GM18498 (cell line): ENCODE measurements around the gene PTPRD.

Source experiments
- ATAC-seq: cut with Tn5 transposase; IDR thresholded peaks from one replicate; pipeline ENCODE4 v1.9.1; 2021; ENCODE audit warnings: mild to moderate bottlenecking, moderate library complexity; ENCODE audit not compliant: unreplicated experiment

PTPRD gene

DNA sequence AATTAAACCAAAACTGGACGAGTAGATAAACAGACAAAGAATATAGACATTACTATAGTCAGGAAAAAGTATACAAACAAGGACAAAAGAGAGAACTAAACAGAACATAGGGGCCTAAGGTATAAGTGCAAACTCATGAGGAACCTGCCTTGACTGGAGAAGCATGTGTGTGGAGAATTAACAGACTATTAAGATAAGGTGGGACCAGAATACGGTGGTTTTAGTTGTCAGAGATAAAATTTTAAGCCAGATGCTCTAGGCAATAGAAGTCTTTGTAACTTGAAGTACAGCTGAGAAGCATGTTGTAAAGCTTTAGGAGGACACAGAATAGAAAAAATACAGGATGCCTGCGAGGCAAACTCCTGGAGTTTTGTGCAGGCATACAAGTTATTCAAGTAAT lies 707.1 kb downstream of the PTPRD start:
- no peak for ATAC-seq

DNA sequence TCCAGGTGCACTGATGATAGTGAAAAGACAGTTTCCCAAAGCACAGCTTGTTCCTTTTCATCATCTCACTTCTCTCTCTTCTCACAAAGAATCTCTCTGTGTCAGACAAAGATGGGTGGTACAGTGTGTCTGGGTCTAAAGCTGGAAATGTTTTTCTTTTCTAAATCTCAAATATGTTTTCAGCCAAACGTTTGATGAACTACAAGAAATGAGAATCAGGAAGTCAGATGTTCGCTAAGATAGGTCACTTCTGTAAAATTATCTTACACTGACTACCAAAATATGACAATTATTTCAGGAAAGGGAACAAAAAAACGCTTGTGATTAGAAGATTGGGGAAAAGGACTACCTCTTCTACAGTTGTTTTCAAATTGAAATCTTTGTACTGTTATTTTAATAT lies 708.8 kb downstream of the PTPRD start:
- no peak for ATAC-seq

DNA sequence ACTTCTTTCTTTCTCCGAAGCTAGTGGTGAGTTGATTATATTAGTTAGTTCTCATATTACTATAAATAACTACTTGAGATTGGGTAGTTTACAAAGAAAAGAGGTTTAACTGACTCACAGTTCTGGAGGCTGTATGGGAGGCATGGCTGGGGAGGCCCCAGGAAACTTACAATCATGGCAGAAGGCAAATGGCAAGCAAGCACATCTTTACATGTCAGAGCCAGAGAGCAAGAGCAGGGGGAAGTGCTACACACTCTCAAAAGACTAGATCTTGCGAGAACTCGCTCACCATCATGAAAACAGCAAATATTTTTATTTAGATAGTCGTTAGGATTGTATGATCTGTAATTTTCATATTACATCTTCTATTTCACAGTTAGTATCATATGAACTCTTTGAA lies 711.2 kb downstream of the PTPRD start:
- peak; percentile 52 for ATAC-seq

DNA sequence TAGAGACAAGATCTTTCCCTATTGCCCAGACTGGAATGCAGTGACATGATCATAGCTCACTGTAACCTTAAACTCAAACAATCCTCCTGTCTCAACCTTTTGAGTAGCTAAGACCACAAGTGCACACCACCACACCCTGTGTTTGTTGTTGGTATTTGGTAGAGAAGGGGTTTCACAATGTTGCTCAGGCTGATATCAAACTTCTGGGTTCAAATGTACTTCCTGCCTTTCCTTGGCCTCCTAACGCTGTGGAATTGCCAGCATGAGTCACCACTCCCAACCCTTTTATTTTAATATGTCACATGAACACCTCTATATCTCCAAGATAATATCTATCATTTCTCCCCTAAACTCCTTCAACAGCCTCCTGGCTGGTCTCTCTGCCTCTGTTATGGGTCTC lies 719.0 kb downstream of the PTPRD start:
- no peak for ATAC-seq

DNA sequence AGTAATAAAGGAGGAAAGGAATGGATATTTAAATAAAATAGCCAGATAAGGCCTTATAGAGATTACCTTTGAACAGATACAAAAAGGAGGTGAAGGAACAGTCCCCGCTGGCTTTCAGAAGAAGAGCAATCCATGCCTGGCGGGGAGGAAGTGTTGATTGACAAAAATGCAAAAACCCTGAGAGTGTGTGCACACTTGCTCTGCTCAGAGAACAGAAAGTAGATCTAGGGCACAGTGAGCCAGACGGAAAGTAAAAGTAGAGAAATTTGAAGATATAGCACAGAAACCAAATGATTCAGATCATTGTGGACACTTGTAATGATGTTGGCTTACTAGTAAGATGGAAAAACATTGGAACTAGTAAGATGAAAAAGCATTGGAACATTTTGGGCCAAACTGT lies 720.6 kb downstream of the PTPRD start:
- no peak for ATAC-seq

DNA sequence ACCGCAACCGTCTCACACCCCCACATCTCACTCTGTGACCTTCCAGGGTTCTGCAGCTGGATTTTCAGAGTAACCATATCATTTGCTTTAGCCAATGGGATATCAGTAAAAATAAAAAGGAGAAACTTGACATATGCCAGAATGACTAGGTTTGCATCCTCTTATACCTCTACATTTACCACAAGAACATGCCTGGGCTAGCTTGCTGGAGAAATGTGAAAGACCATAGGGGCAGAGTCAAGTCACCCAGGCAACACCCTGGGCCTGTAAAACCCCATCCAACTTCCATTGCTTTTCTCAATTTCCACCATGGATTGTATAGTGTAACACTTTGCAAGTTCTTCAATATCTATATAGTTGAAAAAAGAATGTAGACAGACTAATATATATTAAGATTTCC lies 731.1 kb downstream of the PTPRD start:
- ATAC-seq: peak; percentile 68

DNA sequence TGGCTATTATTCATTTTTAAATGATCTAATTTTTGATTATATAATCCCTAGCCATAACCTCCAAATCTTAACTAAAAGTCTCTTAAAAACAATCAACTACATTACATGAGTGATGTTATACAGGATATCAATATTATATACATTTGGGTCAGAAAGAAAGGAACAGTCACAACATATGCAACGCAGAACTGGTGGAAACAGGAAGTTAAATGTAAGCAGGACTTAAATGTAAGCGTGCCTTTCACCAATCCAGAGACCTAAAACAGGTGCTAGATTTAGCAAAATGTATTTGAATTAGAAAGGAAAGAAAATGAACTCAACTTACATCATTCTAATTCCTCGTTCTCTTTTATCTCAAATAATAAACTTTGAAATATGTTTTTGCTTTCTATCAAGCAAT lies 738.5 kb downstream of the PTPRD start:
- ATAC-seq: peak; percentile 54

DNA sequence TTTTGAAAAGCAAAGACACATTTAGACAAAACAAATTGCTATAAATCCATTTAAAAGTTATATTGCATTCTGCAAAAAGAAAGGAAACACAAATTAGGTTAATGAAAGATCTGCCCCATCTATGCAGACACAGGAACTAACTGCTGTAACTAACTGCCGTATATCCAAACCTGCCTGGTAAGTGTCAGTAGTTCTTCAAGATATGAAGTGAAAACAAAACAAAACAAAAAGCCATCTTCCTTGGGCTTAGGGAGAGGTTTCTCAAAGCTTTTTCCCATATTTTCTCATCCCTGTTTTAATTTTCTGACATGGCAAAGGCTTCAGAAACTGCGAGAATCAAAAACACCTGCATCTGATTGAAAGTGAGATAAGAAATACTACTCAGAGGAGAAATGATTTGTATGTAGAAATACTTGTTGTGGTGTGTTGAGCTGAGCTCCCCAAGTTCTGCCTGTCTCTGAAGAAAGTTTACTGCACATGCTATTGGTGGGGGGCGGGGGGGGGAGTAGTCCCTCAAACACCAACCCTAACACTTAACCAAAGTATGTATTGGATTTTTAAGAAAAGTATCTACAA lies 750.5 kb downstream of the PTPRD start:
- no peak for ATAC-seq

DNA sequence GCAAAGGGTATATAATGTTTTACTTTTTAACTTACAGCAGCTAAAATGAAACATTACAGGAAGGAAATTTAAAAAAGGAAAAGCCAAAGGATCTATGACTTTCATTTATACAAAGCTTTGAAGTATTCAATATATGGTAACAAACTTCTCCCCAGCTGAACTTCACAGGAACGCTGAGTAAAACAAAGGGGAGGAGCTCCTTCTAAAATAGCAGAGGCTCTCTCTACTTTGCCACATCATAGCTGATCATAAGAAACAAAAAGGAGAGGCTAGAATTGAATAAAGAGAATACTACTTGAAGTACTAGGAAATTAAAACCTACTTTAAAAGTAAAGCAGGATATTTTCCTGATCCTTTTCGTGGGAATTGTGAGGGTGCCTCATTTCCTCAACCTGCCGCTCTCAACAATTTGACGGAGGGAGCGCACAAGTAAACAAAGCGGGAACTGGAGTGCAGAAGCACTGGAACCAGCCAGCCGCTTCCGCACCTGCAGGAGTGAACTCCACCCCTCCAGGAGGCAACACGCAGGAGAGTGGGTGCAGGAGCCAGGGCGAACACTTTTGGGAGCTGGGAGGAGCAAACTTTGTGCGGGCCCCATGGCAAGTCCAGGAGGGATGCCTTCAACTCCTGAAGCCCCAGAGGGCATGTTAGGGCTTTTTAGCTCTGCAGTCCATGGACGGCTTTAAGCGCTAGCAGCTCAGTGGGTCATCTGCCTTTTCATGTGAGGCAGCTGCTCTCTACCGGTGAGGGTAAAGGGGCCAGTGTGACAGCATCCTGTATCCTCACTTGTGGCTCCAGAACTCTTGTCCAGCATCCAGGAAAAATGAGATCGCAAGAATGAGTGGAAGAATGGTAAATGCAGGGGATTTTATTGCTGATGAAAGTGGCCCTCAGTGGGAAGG lies 757.4 kb downstream of the PTPRD start:
- ATAC-seq: no peak

DNA sequence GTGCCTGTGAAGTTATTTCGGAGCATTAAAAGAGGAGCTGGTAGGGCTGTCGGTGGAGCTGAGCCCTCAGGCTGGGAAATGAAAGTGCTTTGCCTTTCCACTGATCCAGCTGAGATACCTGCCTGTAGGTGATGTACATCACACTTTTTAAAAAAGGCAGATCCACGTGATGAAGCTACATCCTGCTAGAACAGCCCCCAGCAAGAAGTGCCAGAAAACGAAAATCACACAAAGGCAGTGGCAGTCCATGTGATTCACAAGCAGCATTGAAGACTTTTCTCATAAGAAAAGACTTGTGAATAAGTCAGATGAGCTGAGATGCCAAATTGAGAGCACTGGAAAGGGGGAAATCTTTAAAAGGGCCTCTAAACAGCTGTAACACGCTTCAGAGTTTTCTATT lies 765.1 kb downstream of the PTPRD start:
- peak; percentile 50 for ATAC-seq

DNA sequence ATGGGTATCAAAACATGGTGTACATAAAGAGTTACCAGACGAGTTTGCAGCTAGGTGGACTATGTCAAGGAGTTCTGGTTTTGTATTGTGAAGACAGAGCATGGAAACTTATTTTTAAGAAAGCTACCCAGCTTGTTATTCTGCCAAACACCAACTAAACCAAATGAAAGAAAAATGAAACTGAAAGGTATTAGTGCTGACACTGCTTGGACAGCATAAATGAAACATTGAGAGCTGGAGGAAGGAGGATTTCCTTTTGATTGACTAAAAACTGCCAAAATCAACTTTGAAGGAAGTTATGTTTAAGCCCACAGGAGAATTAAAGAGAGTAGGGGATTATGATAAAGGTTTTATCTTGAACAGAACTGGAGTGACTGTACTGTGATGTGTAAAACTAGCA lies 766.2 kb downstream of the PTPRD start:
- peak; percentile 90 for ATAC-seq

DNA sequence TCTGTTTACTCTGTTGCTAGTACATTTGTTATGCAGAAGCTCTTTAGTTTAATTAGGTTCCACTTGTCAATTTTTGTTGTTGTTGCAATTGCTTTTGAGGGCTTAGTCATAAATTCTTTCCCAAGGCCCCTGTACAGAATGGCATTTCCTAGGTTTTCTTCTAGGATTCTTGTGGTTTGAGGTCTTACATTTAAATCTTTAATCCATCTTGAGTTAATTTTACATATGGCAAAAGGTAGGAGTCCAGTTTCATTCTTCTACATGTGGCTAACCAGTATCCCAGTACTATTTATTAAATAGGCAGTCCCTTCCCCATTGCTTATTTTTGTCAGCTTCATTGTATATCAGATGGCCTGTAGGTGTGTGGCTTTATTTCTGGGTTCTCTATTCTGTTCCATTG lies 792.4 kb downstream of the PTPRD start:
- no peak for ATAC-seq

DNA sequence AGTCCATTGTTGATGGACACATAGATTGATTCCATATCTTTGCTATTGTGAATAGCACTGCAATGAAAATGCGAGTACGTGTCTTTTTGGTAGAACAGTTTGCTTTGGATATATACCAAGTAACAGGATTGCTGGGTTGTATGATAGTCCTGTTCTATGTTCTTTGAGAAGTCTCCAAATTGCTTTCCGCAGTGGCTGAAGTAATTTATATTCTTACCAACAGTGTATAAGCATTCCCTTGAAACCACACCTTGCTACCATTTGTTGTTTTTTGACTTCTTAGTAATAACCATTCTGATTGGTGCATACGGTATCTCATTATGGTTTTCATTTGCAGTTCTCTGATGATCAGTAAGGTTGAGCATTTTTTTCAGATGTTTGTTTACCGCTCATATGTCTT lies 792.9 kb downstream of the PTPRD start:
- no peak for ATAC-seq

DNA sequence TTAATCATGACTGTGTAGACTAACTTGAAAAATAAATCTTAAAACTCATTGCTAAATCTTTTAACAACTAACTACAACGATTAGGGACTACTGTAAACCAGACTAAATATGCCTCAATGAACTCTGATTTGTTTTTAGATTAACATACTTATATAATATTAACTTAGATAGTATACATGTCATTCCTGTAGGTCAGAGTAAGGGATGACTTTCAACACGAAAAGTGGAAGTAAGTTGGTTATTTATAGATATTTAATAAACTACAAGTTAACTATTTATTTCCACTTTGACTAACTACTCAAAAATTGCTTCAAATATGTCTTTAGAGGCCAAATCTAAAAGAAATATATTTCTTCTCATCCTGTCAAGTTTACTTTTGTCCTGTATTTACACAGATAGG lies 795.6 kb downstream of the PTPRD start:
- ATAC-seq: no peak

DNA sequence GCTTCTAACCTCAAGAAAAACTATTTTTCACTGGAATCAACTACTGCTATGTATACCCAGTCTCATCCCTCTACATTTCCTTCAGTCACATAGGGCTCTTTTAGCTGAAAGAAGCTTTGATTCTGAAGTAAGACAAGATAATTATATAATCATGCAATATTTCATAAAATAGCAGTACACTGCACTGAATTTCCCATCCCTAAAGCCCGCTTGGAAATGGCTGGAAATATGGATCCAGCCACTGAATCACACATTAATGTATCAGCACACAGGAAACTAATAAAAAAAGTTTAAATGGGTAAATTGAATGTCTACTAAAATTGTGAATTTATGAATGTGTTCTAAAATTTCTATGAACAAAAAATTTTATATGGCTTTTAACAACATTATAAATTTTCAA lies 808.7 kb downstream of the PTPRD start:
- ATAC-seq: no peak

DNA sequence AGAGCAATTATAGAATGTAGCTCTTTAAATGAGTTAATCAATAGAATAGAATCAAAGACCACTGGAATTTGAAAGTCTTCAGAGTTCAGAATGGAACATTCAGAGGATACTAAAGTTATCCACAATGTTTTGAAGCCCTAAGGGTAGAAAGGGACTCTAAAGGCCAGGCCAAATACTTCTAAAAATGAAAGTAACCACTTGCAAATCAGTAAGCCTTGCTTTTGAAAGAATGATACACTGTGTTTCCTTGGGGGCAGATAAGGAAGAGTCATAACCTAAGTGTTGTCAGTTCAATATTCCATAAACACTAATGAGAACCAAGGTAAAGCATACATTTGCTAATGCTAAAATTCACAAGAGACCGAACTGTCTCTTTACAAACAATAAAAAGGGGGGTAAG lies 813.5 kb downstream of the PTPRD start:
- ATAC-seq: no peak

DNA sequence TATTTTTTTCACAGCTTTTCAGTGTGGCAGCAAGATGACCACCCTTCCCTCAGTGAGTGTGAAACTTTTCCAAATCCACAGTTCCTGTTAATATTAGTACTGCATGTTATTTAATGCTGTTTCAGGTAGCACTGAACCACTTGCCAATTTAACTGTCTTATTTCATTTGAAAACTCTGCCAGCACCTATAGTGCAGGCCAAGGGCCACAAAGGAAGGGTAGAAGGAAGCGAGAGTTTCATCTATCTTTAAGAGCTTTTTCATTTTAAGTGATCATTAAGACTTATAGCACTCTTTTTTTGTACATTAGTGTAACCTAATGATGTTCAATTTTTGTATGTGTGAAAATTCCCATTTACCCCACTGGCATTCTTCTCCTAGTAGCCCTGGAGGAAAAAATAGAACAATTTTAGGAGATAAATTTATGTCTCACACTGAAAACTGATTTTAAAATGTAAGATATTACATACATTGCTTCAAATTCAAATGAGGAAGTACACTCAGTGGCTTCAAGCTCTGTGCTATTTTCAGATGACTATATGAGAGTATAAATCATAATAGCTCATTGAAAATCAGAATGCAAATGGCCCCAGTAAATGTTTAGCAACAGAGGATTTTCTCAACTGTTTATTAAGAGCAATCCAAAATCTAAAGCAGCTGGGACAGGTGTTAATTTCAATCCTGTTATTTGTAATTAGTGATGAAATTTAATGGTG lies 820.5 kb downstream of the PTPRD start:
- peak; percentile 77 for ATAC-seq

DNA sequence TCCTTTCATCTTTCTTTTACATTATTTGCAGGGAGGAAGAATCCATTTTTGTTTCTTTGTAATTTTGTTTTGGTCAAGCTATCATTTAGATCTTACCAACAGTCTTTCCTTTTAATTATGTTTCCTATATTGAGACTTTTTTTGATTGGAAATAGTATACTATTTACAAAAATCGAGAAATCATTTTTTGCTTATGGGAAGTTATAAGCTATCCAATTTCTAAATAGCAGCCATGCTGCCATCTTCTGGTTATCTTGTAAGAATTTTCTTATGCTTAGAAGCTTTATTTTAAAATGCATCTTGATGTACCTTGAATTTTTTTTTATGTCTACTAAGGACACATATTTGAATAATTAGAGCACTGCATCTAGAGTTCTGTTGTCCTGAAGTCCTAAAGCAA lies 821.2 kb downstream of the PTPRD start:
- ATAC-seq: no peak

DNA sequence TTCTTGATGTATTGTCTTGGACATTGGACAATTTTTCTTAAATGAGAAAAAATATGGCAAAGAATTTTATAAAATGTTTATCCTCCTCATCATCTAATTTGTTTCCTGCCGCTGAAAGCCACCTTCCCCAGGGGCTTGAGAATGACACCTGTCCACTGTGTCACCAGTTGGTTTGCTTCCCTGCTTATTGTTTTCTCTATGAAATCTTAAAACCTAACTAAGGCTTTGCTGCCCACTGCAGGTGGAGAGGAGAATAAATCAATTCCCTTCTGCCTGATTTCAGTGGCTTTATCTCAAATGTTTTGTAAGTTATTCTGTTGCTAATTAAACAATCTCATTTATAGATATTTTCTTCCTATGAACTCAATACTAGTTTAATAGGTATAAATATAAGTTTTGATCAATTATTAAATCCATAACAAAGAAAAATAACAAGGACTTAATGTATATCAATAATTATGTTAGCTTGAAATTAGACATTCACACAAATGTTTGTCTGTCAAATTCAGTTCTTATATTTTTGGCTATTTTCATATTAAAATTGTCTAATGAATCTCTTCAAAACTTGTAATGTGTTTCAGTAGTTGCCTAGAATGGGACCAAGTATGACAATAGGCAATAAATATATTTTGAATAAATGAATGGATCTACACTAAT lies 822.5 kb downstream of the PTPRD start:
- ATAC-seq: peak; percentile 77

DNA sequence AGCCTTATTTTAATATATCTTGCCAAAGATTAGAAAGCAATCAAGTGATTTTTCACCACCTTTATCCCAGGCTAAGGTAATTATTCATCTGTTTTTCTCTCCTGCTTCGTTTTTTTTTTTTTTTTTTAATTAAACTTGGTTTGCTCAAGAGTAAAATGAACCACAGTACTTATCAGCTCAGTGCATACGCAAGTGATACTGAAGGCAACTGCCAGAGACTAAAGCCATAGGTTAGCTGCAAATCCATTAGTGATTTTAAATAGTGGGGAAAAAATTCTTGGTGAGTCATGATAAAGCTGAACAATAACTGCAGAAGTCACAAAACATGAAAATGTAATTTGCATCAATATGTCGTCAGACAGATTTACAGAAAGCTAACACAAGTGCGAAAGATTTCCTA lies 829.1 kb downstream of the PTPRD start:
- ATAC-seq: no peak

DNA sequence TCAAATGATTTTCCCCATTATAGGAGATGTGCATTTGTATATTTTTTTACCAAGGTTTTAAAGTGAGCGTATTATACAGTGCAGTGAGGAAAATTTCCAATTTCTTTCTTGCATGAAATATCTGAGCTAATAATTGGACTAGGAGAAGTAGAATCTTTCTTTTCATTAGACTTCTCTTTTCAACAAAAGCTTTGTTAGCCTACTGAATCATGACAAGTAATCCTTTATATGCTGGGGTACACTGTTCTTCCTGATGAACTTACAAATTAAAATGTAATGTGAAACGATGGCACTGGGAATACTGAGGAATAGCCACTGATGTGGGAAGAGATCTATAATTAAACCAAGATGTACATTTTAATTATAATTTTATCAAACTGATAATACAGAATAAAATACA lies 829.6 kb downstream of the PTPRD start:
- no peak for ATAC-seq

DNA sequence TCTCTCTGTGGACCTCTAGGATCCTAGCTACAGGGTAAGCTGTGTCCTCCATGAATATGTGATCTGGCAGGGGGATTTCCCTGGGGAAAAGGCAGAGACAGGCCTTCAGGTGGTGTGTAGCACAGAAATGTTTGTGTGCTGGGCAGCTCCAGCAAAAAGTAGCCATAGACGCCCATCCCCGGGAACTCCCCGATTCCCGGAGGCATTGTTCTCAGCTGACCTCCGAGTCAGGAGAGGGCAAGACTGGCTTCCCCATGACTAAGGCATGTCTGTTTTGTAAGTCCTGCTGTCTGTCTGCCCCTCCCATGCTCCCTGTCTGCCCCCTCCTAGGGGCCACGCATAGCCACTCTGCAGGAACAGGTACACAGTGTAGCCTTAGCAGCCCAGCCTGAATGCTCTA lies 834.5 kb downstream of the PTPRD start:
- ATAC-seq: no peak
